HG02678 (cell line): ENCODE data around the gene RNF175.
A peak's percentile ranks its signal among the peaks of the same experiment; 100 is the strongest.
"Not testable (repeated sequence)": the region's sequence is repeated elsewhere in the genome, so short reads cannot be mapped to it uniquely, and the experiment has no call there.

ENCODE experiments used
- ATAC-seq: cut with Tn5 transposase; IDR thresholded peaks from one replicate; pipeline ENCODE4 v1.9.1; 2021; ENCODE audit warnings: mild to moderate bottlenecking, moderate library complexity; ENCODE audit not compliant: unreplicated experiment

RNF175 gene

GRCh38 chr4:153684971-153685371 lies 74.9 kb downstream of the RNF175 start:
- ATAC-seq: no peak

DNA sequence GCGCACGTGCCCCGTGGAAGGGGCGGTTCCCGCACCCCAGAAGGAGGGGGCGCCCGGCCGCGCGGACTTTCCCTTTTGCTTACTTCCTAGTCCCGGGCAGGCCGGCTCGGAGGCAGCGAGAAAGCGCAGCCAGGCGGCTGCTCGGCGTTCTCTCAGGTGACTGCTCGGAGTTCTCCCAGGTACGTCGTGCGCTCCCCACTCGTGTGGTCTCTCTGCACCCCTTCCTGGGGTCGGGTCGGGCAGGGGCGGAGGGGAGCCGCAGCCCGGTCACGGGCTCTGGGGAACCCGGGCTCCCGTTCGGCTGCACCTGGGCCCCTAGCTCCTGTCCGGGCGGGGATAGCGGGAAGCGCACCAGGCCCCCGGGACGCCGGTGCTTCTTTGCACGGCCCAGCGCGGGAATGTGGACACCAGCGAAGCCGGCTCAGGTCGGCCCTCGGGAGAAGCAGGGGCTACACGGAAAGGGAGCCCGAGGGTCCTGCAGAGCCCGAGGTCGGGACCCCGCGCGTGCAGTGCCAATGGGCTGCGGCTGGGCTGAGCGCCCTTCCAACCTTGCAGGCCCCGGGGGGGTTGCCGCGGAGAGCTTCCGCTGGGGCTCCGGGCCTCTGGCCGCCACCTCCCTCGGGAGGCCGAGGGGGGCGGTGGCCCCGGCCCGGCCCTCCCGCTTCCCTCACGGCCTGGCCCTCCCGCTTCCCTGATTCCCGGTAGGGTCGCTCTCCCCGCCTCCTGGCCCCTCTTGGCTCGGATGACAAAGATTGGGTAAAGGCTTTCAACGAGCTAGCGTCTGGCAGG lies 75.4 kb downstream of the RNF175 start, which contains the start of gene TLR2:
TSS of gene TLR2 (plus strand) at position 99 of the 789 bp plus-strand sequence. CDS start 18,628 bp downstream, outside the sequence.
- peak; percentile 96 for ATAC-seq

DNA sequence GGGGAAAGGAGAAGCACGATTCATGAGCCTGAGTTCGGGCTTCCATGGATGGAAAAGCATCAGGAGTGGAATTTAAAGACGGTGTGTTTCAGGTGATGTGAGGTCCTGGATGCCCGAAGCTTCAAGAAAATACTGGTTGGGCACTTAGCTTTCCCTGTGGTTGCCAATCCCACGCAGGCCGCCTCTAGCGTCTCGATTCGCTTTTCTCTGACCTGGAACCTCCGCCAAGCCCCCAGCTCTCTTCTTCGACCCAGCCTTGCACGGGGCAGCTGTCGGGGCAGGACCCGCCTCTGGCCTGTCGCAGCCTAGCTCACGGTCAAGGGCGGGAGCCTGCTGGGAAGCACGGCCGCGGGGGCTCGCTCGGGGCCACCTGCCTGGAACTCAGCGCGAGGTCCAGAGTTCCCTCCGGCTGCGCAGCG lies 76.1 kb downstream of the RNF175 start:
- ATAC-seq: no peak

DNA sequence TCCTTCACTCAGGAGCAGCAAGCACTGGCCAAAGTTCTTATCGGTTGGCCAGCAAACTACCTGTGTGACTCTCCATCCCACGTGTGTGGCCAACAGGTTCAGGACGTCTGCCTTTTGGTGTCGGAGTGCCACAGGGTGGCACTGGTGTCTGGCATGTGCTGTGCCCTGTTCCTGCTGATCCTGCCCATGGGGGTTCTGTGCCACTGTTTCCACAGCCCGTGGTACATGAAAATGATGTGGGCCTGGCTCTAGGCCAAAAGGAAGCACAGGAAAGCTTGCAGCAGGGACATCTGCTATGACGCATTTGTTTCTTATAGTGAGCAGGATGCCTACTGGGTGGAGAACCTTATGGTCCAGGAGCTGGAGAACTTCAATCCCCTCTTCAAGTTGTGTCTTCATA lies 80.3 kb downstream of the RNF175 start:
- no peak for ATAC-seq

- no peak for ATAC-seq
These were observed 82.8 kb downstream of the RNF175 start for GRCh38 chr4:153676984-153677383.

GRCh38 chr4:153676486-153676885 lies 83.3 kb downstream of the RNF175 start:
- ATAC-seq: no peak

DNA sequence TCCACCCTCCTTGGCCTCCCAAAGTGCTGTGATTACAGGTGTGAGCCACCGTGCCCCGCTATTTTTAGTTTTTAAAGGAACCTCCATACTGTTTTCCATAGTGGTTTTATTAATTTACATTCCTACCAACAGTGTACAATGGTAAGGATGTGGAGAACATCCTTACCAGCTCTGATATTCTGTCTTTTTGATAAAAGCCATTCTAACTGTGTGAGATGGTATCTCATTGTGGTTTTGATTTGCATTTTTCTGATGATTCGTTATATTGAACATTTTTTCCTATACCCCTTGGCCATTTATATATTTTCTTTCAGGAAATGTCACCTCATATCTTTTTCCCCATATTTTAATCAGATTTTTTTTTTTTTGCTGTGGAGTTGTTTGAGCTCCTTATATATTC lies 90.0 kb downstream of the RNF175 start:
- no peak for ATAC-seq

- ATAC-seq: no peak
These were observed 91.2 kb downstream of the RNF175 start for GRCh38 chr4:153668647-153669046.

DNA sequence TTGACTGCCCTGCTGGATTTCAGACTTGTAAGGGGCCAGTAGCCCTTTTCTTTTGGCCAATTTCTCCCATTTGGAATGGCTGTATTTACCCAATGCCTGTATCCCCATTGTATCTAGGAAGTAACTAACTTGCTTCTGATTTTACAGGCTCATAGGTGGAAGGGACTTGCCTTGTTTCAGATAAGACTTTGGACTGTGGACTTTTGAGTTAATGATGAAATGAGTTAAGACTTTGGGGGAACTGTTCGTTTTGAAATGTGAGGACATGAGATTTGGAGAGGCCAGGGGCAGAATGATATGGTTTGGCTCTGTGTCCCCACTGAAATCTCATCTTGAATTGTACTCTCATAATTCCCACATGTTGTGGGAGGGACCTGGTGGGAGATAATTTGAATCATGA lies 93.3 kb downstream of the RNF175 start:
- not testable (repeated sequence) for ATAC-seq

- no peak for ATAC-seq
These were observed 96.2 kb downstream of the RNF175 start for GRCh38 chr4:153663667-153664066.

GRCh38 chr4:153661908-153662307 lies 97.9 kb downstream of the RNF175 start:
- no peak for ATAC-seq

- no peak for ATAC-seq
These were observed 98.5 kb downstream of the RNF175 start for GRCh38 chr4:153661215-153661822.
